ENCODE results near the gene POU2AF1. TPM values are rescaled to one million over a fixed set of nuclear protein-coding genes. Genes with fewer than 3 reads are reported as not detected.

POU2AF1 gene
- total RNA-seq, 1 donor from 2014 or later = 155 TPM

DNA sequence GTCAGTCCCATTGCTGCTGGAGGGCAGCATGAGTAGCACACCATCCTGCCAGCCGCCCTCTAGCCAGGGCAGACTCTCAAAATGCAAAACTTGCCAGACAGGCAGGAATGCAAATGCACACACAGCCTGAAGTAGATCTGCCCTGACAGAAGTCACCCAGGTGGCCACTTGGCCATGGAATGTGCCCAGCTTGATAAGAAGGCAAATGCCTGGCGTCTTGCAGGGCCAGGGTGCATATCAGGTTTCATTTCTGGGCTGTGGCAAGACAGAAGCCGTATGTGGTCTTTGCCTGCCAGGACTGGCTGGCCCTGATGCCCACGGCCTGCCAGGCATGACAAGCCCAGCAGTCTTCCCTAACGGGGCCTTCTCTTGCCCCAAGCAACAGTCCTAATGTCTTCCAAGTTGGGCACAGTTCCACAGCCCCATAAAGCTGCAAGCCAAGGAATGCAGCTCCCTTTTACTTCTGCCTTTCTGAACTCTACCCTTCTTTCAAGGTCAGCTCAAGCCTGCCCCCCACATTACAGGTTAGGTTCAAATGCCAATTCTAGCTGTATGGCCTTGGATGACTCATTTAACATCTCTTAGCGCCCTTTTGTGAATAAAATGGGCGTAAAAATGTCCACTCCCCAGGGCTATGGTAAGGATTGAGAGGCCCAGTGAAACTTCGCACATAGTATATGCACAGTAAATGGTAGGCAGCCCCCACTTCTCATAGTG, 51.0 kb downstream of the POU2AF1 start:
- no peaks in the 10 kb centered on the region for H3K9me3 Mint-ChIP-seq
- H3K27me3 Mint-ChIP-seq = no peaks in the 10 kb centered on the region
- no peak overlapping the region for H3K4me3 Mint-ChIP-seq
- peaks cover 5% of the 10 kb centered on the region for H3K4me1 Mint-ChIP-seq
- ATAC-seq (ENCODE audit: low read depth) (no peak), DNase-seq (no peak)
- H3K27ac Mint-ChIP-seq = no peak overlapping the region
- TF ChIP-seq, protein P1, sequence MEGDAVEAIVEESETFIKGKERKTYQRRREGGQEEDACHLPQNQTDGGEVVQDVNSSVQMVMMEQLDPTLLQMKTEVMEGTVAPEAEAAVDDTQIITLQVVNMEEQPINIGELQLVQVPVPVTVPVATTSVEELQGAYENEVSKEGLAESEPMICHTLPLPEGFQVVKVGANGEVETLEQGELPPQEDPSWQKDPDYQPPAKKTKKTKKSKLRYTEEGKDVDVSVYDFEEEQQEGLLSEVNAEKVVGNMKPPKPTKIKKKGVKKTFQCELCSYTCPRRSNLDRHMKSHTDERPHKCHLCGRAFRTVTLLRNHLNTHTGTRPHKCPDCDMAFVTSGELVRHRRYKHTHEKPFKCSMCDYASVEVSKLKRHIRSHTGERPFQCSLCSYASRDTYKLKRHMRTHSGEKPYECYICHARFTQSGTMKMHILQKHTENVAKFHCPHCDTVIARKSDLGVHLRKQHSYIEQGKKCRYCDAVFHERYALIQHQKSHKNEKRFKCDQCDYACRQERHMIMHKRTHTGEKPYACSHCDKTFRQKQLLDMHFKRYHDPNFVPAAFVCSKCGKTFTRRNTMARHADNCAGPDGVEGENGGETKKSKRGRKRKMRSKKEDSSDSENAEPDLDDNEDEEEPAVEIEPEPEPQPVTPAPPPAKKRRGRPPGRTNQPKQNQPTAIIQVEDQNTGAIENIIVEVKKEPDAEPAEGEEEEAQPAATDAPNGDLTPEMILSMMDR (IDR thresholded peaks at IDR 0.05) = no peak
- POLR2A ChIA-PET = no interaction called here
- peaks cover 8% of the 10 kb centered on the region for H3K36me3 Mint-ChIP-seq (ENCODE audit: low read depth)
- intact Hi-C loops (cut with micrococcal nuclease) = no loop called here
- CTCF ChIA-PET = interaction anchor here (1.0 to 2.0 kb wide), 3 partner anchors 94 to 126 kb away, joined by 3 to 7 read pairs (median 3); no protein-coding TSS in a partner anchor

DNA sequence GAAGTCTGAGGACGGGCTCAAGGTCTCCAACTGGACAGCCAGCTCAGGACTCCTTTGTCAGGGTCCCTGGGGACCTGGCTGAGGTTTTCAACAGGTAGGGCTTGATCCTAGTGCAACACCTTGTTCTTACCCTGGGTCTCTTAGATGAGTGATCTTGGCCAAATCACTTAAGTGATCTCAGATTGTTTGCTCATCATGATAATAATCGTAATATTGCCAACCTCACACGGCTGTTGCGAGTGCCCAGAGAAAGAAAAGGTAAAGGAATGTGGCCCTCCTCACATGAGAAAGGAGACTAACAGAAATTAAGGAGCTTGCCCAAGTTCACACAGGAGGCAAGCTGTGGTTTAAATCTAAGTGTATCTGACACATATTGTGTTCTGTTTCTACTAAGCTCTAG, 52.3 kb downstream of the POU2AF1 start:
- Mint-ChIP-seq H3K9me3 (no peaks in the 10 kb centered on the region), H3K4me3 (no peak overlapping the region), H3K27ac (peak overlapping the region; percentile 6), H3K36me3 (ENCODE audit: low read depth) (peaks cover 4% of the 10 kb centered on the region), H3K27me3 (no peaks in the 10 kb centered on the region), H3K4me1 (peaks cover 5% of the 10 kb centered on the region)
- intact Hi-C loops (cut with micrococcal nuclease) = no loop called here
- TF ChIP-seq, protein P1 (IDR thresholded peaks at IDR 0.05) = no peak
- POLR2A ChIA-PET = no interaction called here
- CTCF ChIA-PET = interaction anchor here (0.9 to 2.0 kb wide), 3 partner anchors 95 to 102 kb away, joined by 3 to 7 read pairs (median 3); no protein-coding TSS in a partner anchor
- ATAC-seq (ENCODE audit: low read depth) (no peak), DNase-seq (no peak)

DNA sequence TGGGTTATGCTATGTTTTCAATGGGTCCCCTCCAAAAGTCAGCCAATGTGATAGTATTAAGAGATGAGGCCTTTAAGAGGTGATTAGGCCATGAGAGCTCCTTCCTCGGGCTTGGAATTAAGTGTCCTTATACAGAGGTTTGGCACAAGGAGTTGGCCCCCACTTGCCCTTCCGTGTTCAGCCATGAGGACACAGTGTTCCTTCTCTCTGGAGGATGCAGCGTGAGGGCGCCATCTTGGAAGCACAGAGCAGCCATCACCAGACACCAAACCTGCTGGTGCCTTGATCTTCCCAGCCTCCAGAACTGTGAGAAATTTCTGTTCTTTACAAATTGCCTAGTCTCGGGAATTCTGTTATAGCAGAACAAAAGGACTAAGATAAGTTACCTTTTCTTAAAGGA, 53.8 kb downstream of the POU2AF1 start:
- H3K36me3 Mint-ChIP-seq (ENCODE audit: low read depth) = peaks cover 6% of the 10 kb centered on the region
- no peaks in the 10 kb centered on the region for H3K27me3 Mint-ChIP-seq
- ChIA-PET POLR2A (no interaction called here), CTCF (no interaction called here)
- H3K9me3 Mint-ChIP-seq = no peaks in the 10 kb centered on the region
- TF ChIP-seq, protein P1 (IDR thresholded peaks at IDR 0.05) = no peak
- DNase-seq (no peak), ATAC-seq (ENCODE audit: low read depth) (no peak)
- no peak overlapping the region for H3K27ac Mint-ChIP-seq
- peaks cover 5% of the 10 kb centered on the region for H3K4me1 Mint-ChIP-seq
- no peak overlapping the region for H3K4me3 Mint-ChIP-seq
- intact Hi-C loops (cut with micrococcal nuclease) = no loop called here

DNA sequence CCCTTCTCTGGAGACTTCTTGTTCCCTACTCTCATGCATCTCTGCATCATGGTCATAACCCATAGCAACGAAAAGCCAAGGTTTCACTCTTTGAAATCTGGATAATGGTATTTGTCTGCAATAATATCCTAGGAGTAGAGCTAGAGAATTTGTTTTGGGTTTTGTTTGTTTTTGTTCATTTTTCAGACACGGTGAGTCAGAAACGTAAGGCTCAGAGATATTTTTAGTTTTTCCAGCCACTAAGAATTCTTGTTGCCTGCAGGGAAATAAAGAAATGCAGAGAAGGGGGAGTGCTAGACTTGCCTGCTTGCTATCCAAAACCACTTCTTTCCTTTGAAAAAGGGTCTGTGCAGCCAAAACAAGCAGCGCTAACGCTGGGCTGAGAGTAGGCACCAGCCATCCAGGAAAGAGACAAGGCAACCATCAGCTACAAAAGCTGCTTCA, 54.8 kb downstream of the POU2AF1 start:
- no peaks in the 10 kb centered on the region for H3K9me3 Mint-ChIP-seq
- intact Hi-C loops (cut with micrococcal nuclease) = no loop called here
- no peaks in the 10 kb centered on the region for H3K27me3 Mint-ChIP-seq
- CTCF ChIA-PET = no interaction called here
- POLR2A ChIA-PET = no interaction called here
- TF ChIP-seq, protein P1 (IDR thresholded peaks at IDR 0.05) = no peak
- no peaks in the 10 kb centered on the region for H3K4me1 Mint-ChIP-seq
- DNase-seq = no peak
- H3K27ac Mint-ChIP-seq = no peak overlapping the region
- ATAC-seq (ENCODE audit: low read depth) = no peak
- H3K4me3 Mint-ChIP-seq = no peak overlapping the region
- peaks cover 6% of the 10 kb centered on the region for H3K36me3 Mint-ChIP-seq (ENCODE audit: low read depth)

DNA sequence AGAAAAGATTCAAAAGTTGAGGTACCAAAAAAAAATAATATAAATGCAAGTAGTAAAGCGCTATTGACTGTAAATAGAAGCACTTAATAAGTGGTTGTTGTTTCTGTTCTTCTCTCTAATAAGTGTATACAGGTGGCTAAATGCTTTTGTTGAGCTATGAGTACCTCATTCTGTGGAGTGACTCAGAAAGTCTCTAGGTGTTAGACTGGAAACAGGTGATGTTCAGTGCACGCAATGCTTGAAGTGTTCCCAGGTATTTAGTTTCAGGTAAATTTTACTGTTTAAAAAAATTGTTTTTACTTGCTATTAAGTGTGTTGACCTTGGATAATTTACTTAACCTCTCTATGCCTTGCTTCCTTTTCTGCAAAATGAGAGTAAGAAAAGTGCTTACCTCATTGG, 56.5 kb downstream of the POU2AF1 start:
- H3K4me1 Mint-ChIP-seq = no peaks in the 10 kb centered on the region
- CTCF ChIA-PET = no interaction called here
- DNase-seq (no peak), ATAC-seq (ENCODE audit: low read depth) (no peak)
- POLR2A ChIA-PET = no interaction called here
- no peaks in the 10 kb centered on the region for H3K9me3 Mint-ChIP-seq
- intact Hi-C loops (cut with micrococcal nuclease) = no loop called here
- no peaks in the 10 kb centered on the region for H3K27me3 Mint-ChIP-seq
- H3K27ac Mint-ChIP-seq = no peak overlapping the region
- TF ChIP-seq, protein P1 (IDR thresholded peaks at IDR 0.05) = no peak
- H3K36me3 Mint-ChIP-seq (ENCODE audit: low read depth) = peaks cover 6% of the 10 kb centered on the region
- H3K4me3 Mint-ChIP-seq = no peak overlapping the region

All from activated B cell treated with CpG ODN at 0.5 μM for 24 hours (primary cell).